ENCODE results near the gene CNOT4.
"Not testable (repeated sequence)": the region's sequence is repeated elsewhere in the genome, so short reads cannot be mapped to it uniquely, and the experiment has no call there.

CNOT4 gene

DNA sequence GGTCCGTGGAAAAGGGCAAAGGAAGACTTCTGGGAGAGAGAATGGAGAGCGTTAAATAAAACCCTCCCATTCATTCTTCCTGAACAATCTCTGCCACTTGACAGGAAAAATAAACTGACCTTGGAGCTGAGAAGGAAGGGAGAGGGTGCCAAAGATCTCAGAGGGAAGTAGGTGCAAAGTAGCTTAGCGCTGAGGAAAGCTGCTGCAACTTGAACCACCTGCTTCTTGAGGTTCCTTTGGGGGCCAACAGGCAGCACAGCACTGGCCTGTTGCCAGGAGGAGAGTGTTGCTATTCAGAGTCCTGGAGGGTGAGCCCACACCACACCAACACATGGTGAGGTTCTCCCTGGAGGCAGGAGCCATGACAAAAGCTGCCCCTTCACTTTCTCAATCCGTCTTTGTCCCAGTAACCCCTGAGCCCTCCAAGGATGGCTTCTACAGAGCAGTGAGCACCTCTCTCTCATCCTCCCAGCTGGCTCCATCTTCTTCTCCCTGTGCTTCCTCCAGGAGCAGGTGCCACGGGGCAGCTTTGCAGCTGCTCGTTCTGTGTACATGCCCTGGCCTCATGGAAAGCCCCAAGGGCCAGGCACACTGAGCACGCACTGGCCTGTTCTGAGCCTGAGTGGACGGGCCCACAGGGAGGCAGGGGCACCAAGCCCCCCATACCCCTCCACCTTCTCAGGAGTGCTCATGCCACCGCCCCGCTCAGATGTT, 174.9 kb downstream of the CNOT4 start:
- DNase-seq (ENCODE audit: extremely low read depth in 1 of 2, low read depth in 1 of 2) = no peak

DNA sequence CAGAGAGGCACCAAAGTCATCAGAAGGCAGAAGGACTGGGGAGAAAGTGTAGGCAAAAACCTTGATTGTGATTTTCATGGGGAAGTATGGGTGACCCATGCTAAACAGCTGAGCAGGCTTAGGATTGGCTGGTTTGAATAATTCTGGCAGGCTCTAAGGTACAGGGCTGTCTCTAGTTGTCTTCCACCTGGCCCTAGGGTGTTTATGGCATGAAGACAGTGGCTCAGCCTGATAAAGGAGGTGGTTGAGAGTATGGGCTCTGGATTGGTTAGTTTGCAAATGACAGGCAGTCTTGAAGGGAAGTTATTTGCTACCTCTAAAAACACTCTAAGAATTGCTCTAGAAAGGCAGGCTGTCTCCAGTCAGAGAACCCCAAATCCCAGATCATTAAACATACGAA, 176.0 kb downstream of the CNOT4 start:
- no peak for DNase-seq (ENCODE audit: extremely low read depth in 1 of 2, low read depth in 1 of 2)

DNA sequence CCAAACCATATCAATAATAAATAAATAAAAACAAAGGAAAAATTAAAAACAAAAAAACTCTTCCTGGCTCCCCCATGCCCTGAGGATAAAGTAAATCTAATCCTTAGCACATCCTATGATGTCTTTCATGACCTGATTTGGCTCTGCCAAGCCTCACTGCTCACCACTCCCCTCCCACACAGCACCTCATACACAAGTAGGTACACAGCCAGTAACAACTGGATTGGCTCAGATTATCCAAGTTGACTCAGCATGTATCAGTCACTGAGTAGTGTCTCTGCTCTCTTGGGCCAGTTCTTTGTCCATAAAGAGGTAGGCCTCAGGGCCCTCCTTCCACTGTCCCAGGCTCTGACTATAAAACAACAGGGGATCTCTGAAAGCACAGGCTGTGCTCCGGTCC, 176.7 kb downstream of the CNOT4 start:
- no peak for DNase-seq (ENCODE audit: extremely low read depth in 1 of 2, low read depth in 1 of 2)

DNA sequence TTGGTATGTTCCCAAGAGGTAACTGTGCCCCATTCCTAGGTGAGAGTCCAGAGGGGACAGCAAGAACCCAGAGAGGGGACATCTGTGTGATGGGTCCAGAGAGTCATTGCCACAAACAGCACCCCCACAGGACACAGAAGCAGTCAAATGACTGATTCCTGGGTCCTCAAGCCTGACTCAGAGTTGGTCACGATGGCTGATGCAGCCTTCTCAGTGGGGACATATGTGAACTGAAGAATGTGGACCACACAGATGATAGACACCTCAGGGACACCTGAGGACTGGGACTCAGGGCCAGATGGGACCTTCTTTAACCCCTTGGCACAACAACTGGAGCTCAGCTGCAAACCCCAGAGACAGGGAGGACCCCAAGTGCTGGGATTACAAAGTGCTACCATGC, 179.8 kb downstream of the CNOT4 start:
- no peak for DNase-seq (ENCODE audit: extremely low read depth in 1 of 2, low read depth in 1 of 2)

DNA sequence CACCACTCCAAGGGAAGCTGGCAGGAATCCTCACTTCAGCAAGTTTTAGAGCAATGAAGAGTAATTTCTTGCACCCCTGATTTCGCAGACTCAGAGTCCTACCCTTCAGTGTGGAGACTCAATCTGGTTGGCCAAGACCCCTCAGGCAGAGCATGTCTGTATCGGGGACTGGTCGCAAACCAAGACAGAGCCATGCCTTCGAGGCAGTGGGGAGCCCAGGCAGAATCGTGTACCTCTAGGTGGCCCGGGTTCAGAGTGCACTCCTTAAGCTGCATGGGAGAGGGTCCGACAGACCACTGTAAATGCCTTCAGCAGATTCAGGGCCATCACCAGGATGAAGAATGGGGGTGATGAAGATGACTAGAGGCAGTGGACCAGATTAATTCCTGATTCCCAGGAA, 181.4 kb downstream of the CNOT4 start:
- DNase-seq (ENCODE audit: extremely low read depth in 1 of 2, low read depth in 1 of 2) = no peak

DNA sequence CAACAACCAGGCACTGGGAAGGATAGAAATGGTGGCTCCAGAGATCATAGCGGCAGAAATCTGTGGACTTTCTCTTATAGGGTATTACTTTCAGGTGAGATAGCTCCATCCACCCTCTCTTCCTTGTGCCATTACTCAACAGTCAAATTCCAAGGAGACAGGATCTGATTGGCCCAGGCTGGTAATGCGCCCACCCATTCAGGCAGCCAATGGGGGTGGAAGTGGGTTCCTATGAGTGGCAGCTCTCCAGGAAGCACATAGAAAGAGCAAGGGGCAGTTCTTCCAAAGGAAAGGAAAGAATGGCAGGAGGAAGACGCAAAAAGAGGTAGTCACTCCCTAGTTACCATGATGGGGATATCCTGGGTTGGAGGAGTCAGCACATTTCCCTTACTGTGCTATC, 181.8 kb downstream of the CNOT4 start:
- DNase-seq (ENCODE audit: extremely low read depth in 1 of 2, low read depth in 1 of 2) = no peak

DNA sequence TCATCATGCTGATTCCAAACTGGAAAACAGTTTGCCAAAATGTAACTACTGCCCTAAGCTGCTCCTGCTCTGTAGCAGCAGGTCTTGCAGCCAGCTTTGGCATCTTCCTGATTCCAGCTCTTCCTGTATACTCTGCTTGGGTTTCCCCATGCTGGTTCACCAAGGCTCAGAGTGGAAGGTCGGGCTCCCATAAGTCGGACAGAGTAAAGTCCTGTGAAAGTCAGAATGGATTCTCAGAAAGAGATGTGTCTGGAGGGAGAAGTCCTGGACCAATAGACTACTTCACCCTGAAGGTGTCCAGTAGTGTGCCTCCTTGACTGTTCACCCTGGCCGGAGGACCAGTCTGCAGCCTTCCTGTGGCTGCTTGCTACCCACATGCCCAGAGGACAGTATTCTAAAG, 182.4 kb downstream of the CNOT4 start:
- DNase-seq (ENCODE audit: extremely low read depth in 1 of 2, low read depth in 1 of 2) = no peak

DNA sequence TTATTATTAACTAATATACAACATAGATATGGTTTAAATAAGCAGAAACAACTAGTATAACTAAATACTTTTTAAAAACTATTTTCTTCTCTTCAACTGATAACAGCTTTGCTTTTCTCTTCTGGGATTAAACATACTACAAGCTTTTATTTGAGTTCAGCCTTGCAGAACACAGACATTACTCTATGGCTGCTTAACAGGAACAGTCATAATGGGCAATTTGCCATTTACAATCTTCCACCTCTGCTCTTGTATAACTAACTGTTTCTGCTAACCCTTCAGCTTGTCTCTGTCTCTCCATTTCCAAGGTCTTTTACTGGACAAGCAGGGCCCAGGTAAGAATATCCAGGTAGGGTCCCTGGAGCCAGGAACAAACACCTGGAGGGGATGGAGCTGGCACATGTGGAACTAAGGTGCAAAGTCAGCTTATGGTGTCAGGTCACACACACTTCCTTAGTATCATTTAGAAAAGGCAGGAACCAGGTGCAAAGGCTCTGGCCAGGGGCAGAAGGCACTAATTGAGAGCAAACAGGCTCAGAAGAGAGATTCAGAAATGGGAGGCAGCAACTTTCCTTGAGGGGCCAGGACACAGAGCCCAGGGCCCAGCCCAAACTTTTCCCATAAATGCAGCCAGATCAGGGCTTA, 183.1 kb downstream of the CNOT4 start:
- DNase-seq (ENCODE audit: extremely low read depth in 1 of 2, low read depth in 1 of 2) = no peak

DNA sequence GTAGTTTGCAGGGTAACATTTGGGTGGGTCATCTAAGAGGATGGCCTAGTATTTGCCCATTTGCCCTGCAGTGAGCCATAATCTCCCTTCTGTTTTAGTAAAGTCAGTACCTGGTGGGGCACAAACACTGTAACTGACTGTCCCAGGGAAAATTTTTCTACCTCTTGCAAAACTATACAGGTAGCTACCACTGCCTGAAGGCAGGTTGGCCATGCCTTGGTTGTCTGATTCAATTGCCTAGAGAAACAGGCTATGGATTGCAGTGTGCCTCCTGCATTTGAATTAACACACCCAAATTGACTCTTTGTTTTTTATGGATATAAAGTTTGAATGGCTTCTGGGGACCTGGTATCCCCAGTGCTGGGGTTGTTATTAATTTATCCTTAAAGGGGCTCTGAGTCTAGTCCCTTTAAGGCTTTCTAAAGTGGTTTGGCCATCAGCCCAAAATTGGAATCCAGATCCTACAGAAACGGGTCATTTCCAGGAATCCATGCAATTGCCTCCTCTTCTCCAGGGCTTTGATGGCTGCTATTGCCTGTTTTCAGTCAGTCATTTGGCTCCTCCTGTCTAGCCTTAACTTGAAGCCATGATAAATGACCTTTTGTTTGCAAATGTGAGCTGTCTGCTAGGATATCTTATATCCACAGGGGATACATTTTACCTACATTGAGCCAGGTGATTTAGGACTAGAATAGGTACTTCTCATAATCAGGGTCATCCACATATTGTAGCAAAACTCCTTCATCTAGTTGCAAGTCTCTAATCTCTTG, 187.1 kb downstream of the CNOT4 start:
- DNase-seq (ENCODE audit: extremely low read depth in 1 of 2, low read depth in 1 of 2) = no peak

DNA sequence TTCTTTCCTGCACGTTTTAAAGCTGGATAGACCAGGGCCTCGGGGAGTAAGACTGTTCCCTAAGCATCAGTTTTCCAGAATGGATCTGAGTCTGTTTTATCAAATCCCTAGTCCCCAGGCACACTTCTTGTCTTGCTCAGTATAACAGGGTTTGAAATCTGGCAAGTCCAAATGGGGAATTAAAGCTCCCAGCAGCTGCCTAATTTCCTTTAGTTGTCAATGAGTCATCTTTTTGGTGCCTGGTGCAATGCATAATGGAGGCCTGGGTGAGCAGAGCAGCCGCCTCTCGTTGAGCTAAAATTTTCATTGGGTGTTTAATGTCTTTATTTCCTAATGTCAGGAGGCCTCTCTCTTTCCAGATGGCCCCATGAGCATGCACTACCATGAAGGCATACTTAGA, 188.3 kb downstream of the CNOT4 start:
- no peak for DNase-seq (ENCODE audit: extremely low read depth in 1 of 2, low read depth in 1 of 2)

DNA sequence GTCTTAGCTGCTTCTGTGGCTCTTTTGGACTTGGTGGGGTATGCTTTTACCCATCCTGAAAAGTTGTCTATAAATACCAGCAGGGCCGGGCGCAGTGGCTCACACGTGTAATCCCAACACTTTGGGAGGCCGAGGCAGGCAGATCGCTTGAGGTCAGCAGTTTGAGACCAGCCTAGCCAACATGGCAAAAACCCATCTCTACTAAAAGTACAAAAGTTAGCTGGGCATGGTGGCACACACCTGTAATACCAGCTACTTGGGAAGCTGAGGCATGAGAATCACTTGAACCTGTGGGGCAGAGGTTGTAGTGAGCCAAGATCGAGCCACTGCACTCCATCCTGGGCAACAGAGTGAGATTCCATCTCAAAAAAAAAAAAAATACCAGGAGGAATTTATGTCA, 188.9 kb downstream of the CNOT4 start:
- not testable (repeated sequence) for DNase-seq (ENCODE audit: extremely low read depth in 1 of 2, low read depth in 1 of 2)

DNA sequence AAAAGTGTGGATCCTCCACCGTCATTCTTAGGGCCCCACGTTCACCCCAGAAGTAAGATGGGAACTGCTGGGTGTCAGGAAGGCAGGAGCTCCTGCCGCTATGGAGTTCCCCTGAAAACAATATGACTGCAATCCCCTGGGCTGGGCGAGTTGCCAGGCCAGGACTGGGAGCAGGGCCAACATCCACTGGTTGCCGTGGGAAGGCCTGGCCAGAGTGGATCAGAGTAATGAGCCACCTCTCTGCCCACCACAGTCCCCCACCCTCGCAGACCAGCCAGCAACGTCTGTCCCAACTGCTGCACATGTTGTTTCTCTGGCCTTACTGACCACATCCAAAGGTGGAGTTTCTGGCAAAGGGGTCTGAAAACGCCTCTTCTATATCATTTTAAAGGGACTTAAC, 189.6 kb downstream of the CNOT4 start:
- DNase-seq (ENCODE audit: extremely low read depth in 1 of 2, low read depth in 1 of 2) = no peak

DNA sequence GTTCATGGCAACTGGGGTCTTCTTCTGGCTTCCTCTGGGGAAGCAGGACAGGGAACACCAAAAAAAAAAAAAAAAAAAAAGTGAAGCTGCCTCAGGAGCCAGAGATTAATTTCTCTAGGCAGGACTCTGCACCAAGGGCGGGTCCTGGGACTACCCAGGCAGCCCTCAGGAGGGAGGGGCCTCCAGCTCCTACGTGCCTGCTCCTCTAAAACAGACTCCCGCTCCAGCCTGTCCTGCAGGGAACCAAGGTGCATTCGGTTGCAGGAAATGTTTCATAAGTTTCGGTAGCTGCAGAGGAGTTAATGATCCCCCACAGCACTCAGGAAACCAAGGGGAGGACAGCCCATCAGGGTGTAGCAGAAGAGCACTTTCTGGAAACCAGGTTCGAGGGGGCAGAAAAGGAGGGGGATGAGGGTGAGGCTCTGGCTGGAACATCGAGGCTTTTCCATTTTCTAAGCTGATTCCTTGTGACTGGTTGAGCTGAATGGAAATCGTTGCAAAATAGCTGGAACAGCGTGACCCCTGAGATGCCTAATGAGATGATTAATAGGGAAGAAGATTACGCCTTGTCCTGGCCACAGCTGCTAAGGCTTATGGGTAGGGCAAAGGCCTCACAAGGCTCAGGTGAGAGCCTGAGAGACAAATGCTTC, 192.1 kb downstream of the CNOT4 start:
- DNase-seq (ENCODE audit: extremely low read depth in 1 of 2, low read depth in 1 of 2) = no peak

DNA sequence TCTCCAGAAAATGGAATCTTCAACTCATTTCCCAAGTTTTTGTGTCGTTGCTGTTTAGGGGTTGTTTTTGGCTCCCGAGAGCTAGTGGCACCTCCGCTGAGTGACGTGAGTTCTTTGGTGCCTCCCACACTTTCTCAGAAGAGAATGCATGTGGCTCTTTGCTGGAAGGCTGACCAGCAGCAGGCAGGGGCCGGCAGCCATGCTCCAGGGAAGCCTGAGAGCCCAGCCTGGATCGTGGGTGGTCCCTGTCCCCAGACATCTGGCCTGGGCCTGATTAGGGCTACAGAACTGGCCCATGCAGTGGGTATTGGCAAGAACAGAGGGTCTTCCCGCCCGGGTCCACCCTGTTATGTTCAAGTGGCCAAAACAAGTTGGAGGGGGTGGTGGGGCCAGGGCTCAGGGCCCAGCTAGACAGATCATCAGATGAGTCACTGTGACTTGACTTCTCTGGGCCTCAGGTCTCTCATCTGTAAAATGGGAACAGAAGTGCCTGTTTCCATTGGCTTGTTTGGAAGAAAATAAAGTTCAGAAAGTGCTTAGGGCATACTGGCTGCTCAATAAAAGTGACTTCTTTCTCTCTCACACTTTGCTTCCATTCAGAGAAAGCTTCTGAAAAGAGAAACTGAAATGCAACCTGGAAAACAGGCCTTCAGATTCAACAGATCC, 193.1 kb downstream of the CNOT4 start:
- no peak for DNase-seq (ENCODE audit: extremely low read depth in 1 of 2, low read depth in 1 of 2)

DNA sequence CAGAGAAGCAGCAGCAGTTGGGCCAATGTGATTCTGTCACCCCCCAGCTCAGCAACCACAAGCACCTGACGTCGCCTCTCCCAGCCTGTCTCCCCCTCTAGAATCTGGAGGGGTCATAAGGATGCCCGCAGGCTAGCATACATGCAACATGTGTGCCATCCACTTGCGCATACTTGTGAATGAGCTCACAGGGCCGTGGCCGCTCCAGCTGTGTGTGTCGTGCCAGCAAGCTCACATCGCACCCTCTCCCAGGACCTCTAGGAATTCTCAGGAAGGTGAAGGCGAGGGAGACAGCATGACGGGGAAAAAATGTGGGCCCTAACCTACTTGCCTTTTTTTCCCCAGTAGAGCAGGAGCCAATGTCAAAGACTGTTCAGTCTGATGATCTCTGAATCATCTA, 195.9 kb downstream of the CNOT4 start:
- DNase-seq (ENCODE audit: extremely low read depth in 1 of 2, low read depth in 1 of 2) = no peak
